UCSD-AML1 (cell line): ENCODE results near the gene OR2Y1.
A peak's percentile ranks its signal among the peaks of the same experiment; 100 is the strongest.
"Not testable (repeated sequence)": the region's sequence is repeated elsewhere in the genome, so short reads cannot be mapped to it uniquely, and the experiment has no call there.

Source experiments
- DNase-seq: peaks from one replicate; lab custom pipeline; 2025; ENCODE audit not compliant: unreplicated experiment; lab: John Stamatoyannopoulos, UW

The OR2Y1 gene, protein sequence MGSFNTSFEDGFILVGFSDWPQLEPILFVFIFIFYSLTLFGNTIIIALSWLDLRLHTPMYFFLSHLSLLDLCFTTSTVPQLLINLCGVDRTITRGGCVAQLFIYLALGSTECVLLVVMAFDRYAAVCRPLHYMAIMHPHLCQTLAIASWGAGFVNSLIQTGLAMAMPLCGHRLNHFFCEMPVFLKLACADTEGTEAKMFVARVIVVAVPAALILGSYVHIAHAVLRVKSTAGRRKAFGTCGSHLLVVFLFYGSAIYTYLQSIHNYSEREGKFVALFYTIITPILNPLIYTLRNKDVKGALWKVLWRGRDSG

GRCh38 chr5:180739958-180740357 lies at the start of gene OR2Y1:
Gene OR2Y1 (minus strand): TSS chr5:180740058. CDS start chr5:180740058, 0 bp downstream.
- DNase-seq: no peak

DNA sequence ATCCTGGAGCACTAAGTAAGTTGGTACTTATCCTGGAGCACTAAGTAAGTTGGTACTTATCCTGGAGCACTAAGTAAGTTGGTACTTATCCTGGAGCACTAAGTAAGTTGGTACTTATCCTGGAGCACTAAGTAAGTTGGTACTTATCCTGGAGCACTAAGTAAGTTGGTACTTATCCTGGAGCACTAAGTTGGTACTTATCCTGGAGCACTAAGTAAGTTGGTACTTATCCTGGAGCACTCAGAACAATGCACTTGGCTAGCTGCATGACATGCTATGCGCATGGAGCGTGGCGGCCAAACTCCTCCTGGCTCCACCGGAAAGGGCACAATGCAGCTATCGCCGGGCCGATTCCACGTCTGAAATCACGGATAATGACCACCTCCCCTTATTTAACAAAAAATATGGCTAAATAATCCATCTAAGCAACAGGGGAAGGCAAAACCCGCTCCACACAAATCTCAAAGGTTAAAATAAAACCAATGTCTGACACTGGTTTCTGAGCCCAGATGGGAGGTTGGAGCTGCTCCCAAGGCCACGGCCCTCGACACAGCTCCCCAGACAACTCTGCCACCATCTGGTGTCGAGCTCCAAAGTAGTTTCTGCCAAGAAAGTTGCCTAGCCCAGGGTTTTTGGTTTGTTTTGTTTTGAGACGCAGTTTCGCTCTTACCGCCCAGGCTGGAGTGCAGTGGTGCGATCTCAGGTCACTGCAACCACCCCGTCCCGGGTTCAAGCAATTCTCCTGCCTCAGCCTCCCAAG lies 49.0 kb upstream of the OR2Y1 start:
- DNase-seq: not testable (repeated sequence)

GRCh38 chr5:180787711-180788431 lies 48.0 kb upstream of the OR2Y1 start:
- no peak for DNase-seq

- peak; percentile 72 for DNase-seq
These were observed 46.9 kb upstream of the OR2Y1 start for GRCh38 chr5:180786531-180787398.

GRCh38 chr5:180785794-180786221 lies 46.0 kb upstream of the OR2Y1 start:
- DNase-seq: no peak

DNA sequence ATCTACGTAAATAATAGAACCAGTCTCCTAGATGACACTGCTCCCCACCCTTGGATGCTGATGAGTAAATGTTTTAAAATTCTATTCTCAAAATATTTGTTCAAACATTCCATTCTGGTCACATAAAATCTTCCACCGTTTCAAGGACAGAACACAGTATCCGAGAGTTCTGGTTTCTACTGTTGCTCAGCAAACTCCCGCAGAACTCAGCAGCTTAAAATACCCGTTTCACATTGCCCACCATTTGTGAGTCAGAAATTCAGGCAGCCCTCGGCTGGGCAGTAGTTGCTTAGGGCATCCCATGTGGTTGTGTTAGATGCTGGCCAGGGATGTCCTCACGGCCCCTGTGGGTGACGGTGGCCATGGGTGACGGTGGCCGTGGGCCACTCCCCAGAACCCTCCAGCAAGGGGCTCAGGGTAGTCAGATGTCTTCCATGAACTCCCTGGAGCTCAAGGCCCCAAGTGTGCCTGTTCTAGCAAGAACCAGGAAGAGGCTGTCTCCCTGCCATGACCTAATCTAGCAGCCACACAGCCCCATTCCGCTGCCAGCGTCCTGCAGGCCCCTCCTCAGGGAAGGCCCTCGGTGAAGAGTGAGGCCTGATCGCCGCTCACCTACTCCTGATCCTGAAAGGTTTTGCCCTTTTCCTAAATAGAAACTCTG lies 45.4 kb upstream of the OR2Y1 start:
- no peak for DNase-seq

GRCh38 chr5:180784497-180785097 lies 44.7 kb upstream of the OR2Y1 start:
- peak; percentile 62 for DNase-seq

GRCh38 chr5:180783340-180784052 lies 43.6 kb upstream of the OR2Y1 start:
- DNase-seq: no peak

- DNase-seq: no peak
These were observed 42.9 kb upstream of the OR2Y1 start for GRCh38 chr5:180782748-180783147.

- DNase-seq: not testable (repeated sequence)
These were observed 42.1 kb upstream of the OR2Y1 start for GRCh38 chr5:180781900-180782326.

DNA sequence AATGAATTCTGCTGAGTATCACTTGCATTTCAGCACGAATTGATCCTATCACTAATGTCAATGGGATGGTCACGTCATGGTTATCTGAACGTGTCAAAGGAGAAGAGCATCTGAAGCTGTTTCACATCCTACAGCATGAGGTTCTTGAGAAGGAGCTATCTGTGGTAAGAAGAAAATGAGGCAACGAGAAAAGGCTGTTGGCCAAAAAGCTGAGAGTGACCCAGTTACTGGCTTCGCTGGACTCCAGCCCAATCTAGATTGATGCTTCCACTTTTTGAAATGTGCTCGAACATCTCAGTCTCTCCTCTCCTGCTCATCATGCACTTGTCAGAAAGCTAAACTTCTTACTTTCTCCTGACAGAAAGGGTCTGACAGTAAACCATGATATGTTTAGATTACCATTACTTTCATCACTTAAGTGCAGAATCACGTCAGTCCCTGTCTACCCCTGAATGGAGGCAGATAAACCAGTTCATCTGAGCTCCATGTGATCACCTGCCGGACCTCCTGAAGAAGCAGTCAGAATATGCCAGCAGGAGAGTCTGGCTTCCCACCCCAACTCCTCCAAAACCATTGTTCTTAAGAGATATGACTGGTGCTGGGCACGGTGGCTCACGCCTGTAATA lies 40.2 kb upstream of the OR2Y1 start:
- DNase-seq: no peak

GRCh38 chr5:180777475-180777874 lies 37.6 kb upstream of the OR2Y1 start:
- no peak for DNase-seq

- DNase-seq: no peak
These were observed 36.5 kb upstream of the OR2Y1 start for GRCh38 chr5:180776376-180776775.

DNA sequence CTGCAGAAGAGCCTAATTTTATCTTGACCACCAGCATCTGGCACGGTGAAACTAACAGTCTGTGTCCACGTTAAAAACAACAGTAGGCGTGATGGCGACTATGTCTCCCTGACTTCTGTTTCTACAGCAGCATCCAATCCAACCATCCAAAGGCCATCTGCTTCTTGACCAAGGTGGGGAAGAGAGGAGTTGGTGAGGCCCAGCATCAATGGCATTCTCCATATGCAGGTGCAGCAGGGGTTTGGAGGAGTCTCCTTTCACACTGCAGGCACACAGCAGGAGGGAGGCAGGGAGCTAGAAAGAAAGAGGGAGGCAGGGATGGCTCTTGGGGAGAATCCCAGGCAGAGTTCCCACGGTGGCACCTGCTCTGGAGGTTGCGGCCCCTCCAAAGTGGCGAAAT lies 35.8 kb upstream of the OR2Y1 start:
- no peak for DNase-seq

DNA sequence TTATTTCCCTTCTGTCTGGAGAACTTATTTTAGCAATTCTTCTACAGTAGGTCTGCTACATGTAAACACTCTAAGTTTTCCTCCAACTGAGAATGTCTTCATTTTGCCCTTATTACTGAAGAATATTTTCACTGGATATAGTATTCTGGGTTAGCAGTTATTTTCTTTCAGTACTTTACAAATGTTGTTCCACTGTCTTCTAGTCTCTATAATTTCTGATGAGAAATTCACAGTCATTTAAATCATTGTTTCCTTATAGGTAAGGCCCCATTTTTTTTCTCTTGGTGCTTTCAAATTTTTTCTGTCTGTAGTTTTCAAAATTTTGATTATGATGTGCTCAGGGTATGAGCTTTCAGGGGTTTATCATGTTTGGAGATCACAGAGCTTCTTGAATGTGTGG lies 32.0 kb upstream of the OR2Y1 start:
- no peak for DNase-seq

DNA sequence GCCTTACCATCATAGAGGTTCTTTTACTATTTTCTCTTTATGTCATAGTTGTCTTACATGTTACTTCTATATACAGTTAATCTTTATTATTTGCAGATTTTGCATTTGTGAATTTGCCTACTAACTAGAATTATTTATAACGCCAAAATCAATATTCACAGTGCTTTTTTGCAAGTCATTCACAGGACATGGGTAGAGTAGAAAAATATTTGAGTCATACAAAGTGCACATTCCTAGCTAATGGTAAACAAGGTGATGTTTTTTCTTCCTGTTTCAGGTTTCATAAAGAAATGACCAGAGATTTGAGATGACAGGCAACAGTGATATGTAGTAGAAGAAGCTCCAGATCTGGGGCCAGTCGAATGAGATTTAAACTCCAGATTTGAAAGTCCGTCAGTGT lies 30.0 kb upstream of the OR2Y1 start:
- no peak for DNase-seq

GRCh38 chr5:180755601-180756000 lies 15.7 kb upstream of the OR2Y1 start:
- DNase-seq: no peak

DNA sequence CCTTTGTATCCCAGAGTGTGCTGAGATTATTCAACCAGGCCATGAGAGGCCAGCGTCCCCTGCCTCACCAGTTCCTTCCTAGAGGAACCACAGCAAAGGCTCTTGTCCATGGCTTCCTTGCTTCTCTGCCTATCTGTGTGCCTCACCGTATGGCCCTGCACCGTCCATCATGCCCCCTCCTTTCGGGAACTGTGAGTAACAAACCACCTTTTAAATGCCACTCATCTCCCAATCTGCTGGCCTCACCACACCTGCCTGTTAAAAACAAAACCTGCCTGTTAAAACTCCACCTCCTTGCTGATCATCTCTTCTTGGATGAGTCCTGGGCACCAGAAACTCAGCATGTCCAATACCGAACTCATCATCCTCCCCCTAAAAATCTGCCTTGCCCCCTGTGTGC lies 4.4 kb upstream of the OR2Y1 start:
- DNase-seq: no peak

DNA sequence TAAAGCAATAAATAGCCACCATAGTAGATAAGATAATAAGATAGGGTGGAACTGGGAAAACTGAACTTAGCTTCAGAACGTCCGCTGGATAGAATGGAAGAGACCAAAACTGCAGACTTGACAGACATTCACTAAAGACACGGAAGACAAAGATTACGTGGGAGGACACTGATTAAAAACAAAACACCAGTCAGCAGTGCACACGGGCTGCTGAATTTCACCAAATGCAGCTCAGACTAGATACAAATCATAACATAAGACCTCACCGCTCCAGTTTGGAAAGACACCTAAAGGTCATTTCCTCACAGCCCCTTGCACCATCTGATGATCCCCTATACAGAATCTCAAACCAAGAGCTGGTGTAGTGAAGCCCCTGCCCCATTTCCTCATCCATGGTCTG lies 2.9 kb upstream of the OR2Y1 start:
- DNase-seq: no peak
